HEK293 (cell line): ENCODE measurements around the gene ARMC3.

Experiments used
- CTCF ChIP-seq: fragments of 450-650 bp; formaldehyde crosslinking; IDR thresholded peaks from 2 replicates; pipeline ENCODE4 v1.5.1; 2016; ENCODE audit warnings: missing biosample characterization, missing genetic modification characterization
- PATZ1 ChIP-seq: fragments of 450-650 bp; formaldehyde crosslinking; IDR thresholded peaks from 2 replicates; pipeline ENCODE4 v1.5.1; 2016; ENCODE audit warnings: missing biosample characterization, missing genetic modification characterization
- REPIN1 ChIP-seq: fragments of 450-650 bp; formaldehyde crosslinking; IDR thresholded peaks from 2 replicates; pipeline ENCODE4 v1.5.1; 2017; ENCODE audit warnings: missing biosample characterization, missing genetic modification characterization, low read depth
- YY1 ChIP-seq: fragments of 450-650 bp; formaldehyde crosslinking; IDR thresholded peaks from 2 replicates; pipeline ENCODE4 v1.5.1; 2018; ENCODE audit warnings: missing biosample characterization, missing genetic modification characterization
- ZBTB8A ChIP-seq: fragments of 450-650 bp; formaldehyde crosslinking; IDR thresholded peaks from 2 replicates; pipeline ENCODE4 v1.5.1; 2016; ENCODE audit warnings: missing biosample characterization, missing genetic modification characterization
- ZFP3 ChIP-seq: fragments of 450-650 bp; formaldehyde crosslinking; IDR thresholded peaks from 2 replicates; pipeline ENCODE4 v1.5.1; 2016; ENCODE audit warnings: low read depth, missing biosample characterization, missing genetic modification characterization
- ZFP41 ChIP-seq: fragments of 450-650 bp; formaldehyde crosslinking; IDR thresholded peaks from 2 replicates; pipeline ENCODE4 v1.5.1; 2016; ENCODE audit warnings: missing biosample characterization, missing genetic modification characterization, borderline replicate concordance
- ZNF10 ChIP-seq: fragments of 450-650 bp; formaldehyde crosslinking; IDR thresholded peaks from 2 replicates; pipeline ENCODE4 v1.5.1; 2017; ENCODE audit warnings: missing biosample characterization, missing genetic modification characterization
- ZNF449 ChIP-seq: fragments of 450-650 bp; formaldehyde crosslinking; IDR thresholded peaks from 2 replicates; pipeline ENCODE4 v1.5.1; 2017; ENCODE audit warnings: missing biosample characterization, mild to moderate bottlenecking, missing genetic modification characterization, moderate library complexity
- ZNF621 ChIP-seq: fragments of 450-650 bp; formaldehyde crosslinking; IDR thresholded peaks from 2 replicates; pipeline ENCODE4 v1.5.1; 2017; ENCODE audit warnings: missing biosample characterization, missing genetic modification characterization
- ZNF654 ChIP-seq: fragments of 450-650 bp; formaldehyde crosslinking; IDR thresholded peaks from 2 replicates; pipeline ENCODE4 v1.5.1; 2016; ENCODE audit warnings: low read depth, missing biosample characterization, missing genetic modification characterization

- TF ChIP-seq ZBTB8A (tag by site-specific recombination) (no peak), CTCF (no peak), YY1 (tag by site-specific recombination) (no peak), ZFP41 (tag by site-specific recombination) (no peak), ZNF10 (no peak), ZNF654 (tag by site-specific recombination) (no peak), ZNF621 (tag by site-specific recombination) (no peak), REPIN1 (tag by site-specific recombination) (no peak), ZFP3 (tag by site-specific recombination) (no peak), PATZ1 (tag by site-specific recombination) (no peak), ZNF449 (tag by site-specific recombination) (no peak)
These were observed 62.6 kb downstream of the ARMC3 start for GRCh38 chr10:22990443-22990842.
